Measurements from ENCODE around the gene GRIN3A.
A peak's percentile ranks its signal among the peaks of the same experiment; 100 is the strongest.
"Not testable (repeated sequence)": the region's sequence is repeated elsewhere in the genome, so short reads cannot be mapped to it uniquely, and the experiment has no call there.

GRIN3A gene

DNA sequence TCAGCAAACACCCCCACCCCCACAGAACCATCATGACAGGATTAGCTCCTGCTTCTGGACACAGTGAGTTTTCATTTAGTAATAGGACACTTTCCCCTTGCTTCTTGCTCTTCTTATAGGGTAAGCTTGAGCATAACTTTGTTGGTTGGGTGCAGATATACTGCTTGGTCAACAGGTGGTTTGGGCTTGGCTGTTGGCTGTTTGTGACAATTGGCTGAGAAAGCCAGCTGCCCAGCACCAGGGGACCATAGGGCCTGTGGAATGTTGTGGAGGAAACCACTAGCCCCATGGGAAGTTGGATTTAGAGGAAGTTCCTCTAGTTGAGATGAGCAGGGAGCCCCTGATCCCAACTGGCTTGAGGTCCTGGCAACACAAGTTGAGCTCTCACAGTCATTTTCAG lies 174.2 kb downstream of the GRIN3A start:
- Histone ChIP-seq H3K9ac (ENCODE audit: low read depth, low read length) (no peak overlapping the region), H3K4me1 (ENCODE audit: insufficient read depth, low read length) (no peaks in the 10 kb centered on the region), H3K9me3 (ENCODE audit: control insufficient read depth, insufficient read depth, low read length) (no peaks in the 10 kb centered on the region), H3K36me3 (ENCODE audit: insufficient read depth, low read length) (peaks cover 14% of the 10 kb centered on the region)

DNA sequence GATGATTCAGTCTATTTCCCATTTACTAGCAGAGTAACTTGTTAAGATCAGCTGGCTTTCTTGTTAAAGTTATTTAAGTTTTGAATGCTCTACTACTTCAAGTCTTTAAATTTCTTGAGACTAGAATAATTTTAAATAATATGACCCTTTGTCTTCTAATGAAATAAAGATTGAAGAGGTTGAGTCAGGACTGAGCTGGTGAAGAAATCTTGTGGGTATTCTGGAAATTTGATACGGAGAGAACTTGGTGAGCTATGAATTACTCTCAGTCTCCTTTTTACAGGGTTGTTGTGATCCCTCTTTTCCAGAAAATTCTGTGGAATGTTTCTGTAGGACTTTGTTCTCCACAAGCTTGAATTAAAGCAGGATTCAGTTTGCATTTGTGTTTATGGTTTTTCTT lies 175.5 kb downstream of the GRIN3A start:
- H3K9me3 ChIP-seq (ENCODE audit: control insufficient read depth, insufficient read depth, low read length): no peaks in the 10 kb centered on the region
- H3K4me1 ChIP-seq (ENCODE audit: insufficient read depth, low read length): no peaks in the 10 kb centered on the region
- H3K9ac ChIP-seq (ENCODE audit: low read depth, low read length): no peak overlapping the region
- H3K36me3 ChIP-seq (ENCODE audit: insufficient read depth, low read length): peaks cover 18% of the 10 kb centered on the region

DNA sequence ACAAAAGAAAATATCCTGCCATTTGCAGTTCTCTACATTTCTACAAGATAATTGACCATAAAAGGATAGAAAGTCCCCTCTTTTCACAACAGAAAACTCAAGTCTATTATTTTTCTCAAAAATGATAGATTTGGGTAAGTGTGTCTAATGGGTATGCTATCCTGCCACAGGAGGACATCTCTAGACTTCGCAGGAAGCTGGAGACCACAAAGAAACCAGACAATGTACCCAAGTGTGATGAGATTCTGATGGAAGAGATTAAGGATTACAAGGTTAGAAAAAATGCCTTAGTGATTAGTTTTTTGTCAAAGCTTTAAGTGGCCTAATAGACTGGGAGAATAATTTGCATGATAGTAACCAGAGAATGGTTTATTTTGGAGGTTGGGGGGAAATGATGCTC lies 176.7 kb downstream of the GRIN3A start:
- Histone ChIP-seq H3K9me3 (ENCODE audit: control insufficient read depth, insufficient read depth, low read length) (no peaks in the 10 kb centered on the region), H3K4me1 (ENCODE audit: insufficient read depth, low read length) (no peaks in the 10 kb centered on the region), H3K36me3 (ENCODE audit: insufficient read depth, low read length) (peaks cover 19% of the 10 kb centered on the region), H3K9ac (ENCODE audit: low read depth, low read length) (no peak overlapping the region)

DNA sequence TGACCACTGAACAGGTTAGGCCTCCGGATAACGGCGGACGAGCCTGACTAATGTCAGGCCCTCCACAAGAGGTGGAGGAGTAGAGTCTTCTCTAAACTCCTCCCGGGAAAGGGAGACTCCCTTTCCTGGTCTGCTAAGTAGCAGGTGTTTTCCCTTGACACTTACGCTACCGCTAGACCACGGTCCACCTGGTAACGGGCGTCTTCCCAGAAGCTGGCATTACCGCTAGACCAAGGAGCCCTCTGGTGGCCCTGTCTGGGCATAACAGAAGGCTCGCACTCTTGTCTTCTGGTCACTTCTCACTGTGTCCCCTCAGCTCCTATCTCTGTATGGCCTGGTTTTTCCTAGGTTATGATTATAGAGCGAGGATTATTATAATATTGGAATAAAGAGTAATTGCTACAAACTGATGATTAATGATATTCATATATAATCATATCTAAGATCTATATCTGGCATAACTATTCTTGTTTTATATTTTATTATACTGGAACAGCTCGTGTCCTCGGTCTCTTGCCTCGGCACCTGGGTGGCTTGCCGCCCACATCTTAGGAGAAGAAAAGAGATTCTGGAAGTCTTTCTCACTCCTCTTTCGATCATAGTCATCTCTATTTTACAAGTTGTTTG lies 188.9 kb downstream of the GRIN3A start:
- peaks cover 25% of the 10 kb centered on the region for H3K36me3 ChIP-seq (ENCODE audit: insufficient read depth, low read length)
- H3K9me3 ChIP-seq (ENCODE audit: control insufficient read depth, insufficient read depth, low read length); H3K4me1 ChIP-seq (ENCODE audit: insufficient read depth, low read length); H3K9ac ChIP-seq (ENCODE audit: low read depth, low read length): not testable (repeated sequence)

DNA sequence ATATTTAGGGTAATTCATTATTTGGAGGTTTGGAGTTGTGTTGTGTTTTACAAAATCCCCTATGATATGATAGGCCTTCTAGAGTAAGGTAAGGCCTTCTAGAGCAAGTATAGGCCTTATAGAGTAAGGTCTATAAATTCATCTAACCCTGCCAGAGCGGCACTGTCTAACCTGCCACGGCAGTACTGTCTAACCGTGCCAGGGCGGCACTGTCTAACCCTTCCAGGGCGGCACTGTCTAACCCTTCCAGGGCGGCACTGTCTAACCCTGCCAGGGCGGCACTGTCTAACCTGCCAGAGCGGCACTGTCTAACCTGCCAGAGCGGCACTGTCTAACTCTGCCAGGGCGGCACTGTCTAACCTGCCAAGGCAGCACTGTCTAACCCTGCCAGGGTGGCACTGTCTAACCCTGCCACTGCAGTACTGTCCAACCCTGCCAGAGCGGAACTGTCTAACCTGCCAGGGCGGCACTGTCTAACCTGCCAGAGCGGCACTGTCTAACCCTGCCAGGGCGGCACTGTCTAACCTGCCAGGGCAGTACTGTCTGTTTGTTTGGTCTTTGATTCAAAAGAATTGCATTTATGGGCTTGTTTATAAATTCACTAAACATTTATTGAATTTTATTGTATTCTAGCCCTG lies 195.2 kb downstream of the GRIN3A start:
- Histone ChIP-seq H3K36me3 (ENCODE audit: insufficient read depth, low read length) (peaks cover 5% of the 10 kb centered on the region; the same call in 1 of the 2 replicates), H3K9me3 (ENCODE audit: control insufficient read depth, insufficient read depth, low read length) (no peaks in the 10 kb centered on the region), H3K4me1 (ENCODE audit: insufficient read depth, low read length) (no peaks in the 10 kb centered on the region), H3K9ac (ENCODE audit: low read depth, low read length) (no peak overlapping the region)

DNA sequence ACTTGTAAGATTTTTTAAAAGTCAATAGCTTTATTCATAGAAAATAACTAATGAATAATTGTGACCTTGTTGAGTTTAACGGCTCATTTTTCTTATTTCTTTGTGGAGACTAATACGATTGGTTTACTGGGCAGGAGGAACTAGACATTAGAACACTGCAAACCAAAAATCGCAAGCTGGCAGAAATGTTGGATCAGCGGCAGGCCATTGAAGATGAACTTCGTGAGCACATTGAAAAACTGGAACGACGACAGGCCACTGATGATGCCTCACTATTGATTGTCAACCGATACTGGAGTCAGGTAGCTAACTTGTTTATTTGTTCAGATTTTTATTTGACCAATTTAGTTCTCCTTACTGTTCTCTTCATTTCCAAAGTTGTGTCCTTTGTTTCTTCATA lies 198.4 kb downstream of the GRIN3A start:
- H3K9ac ChIP-seq (ENCODE audit: low read depth, low read length): no peak overlapping the region
- no peaks in the 10 kb centered on the region; the same call in 1 of the 2 replicates for H3K36me3 ChIP-seq (ENCODE audit: insufficient read depth, low read length)
- H3K4me1 ChIP-seq (ENCODE audit: insufficient read depth, low read length): no peaks in the 10 kb centered on the region

DNA sequence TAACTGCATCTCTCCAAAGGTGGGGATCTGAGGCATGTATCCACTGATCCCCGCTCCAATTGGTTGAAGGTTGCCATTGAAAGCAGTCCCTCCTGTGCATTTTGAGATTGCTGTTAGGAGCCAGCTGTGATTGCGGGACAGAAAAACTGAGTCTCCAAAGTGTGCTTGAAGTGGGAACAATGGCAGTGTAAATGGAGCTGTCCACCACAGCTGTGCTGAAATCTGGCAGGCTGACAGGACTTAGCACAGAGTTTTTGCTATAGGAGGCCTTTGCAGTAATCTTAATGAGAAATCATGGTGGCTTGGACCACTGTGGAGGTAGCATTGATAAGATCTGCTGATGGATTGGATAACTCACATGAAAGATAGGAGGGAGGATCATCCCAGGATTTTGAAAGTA lies 201.5 kb downstream of the GRIN3A start:
- H3K4me1 ChIP-seq (ENCODE audit: insufficient read depth, low read length): no peaks in the 10 kb centered on the region
- no peak overlapping the region for H3K9ac ChIP-seq (ENCODE audit: low read depth, low read length)
- H3K9me3 ChIP-seq (ENCODE audit: control insufficient read depth, insufficient read depth, low read length): no peaks in the 10 kb centered on the region
- H3K36me3 ChIP-seq (ENCODE audit: insufficient read depth, low read length): no peaks in the 10 kb centered on the region; the same call in 1 of the 2 replicates

More for the DNA sequence above, 198.4 kb downstream of the GRIN3A start:
- H3K9me3 ChIP-seq (ENCODE audit: control insufficient read depth, insufficient read depth, low read length): no peaks in the 10 kb centered on the region

DNA sequence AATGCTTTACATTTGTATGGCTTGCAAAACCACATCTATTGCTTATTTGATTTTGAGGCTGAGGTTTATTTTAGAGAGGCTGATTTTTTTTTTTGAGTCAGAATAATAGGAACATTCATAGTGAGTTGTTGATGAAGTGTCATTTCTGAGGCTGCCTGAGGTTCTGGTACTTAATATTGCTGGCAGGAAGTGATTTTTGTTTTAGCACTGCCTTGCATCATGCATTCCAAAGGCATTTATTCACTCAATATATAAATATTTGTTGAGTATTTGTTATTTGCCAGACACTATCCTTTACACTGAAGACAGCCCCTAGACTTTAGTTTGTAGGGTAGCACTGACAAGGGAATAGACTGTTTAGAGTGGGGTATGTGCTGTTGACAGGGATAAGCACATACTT lies 202.1 kb downstream of the GRIN3A start:
- Histone ChIP-seq H3K9ac (ENCODE audit: low read depth, low read length) (no peak overlapping the region), H3K9me3 (ENCODE audit: control insufficient read depth, insufficient read depth, low read length) (no peaks in the 10 kb centered on the region), H3K36me3 (ENCODE audit: insufficient read depth, low read length) (no peaks in the 10 kb centered on the region; the same call in 1 of the 2 replicates), H3K4me1 (ENCODE audit: insufficient read depth, low read length) (no peaks in the 10 kb centered on the region)

DNA sequence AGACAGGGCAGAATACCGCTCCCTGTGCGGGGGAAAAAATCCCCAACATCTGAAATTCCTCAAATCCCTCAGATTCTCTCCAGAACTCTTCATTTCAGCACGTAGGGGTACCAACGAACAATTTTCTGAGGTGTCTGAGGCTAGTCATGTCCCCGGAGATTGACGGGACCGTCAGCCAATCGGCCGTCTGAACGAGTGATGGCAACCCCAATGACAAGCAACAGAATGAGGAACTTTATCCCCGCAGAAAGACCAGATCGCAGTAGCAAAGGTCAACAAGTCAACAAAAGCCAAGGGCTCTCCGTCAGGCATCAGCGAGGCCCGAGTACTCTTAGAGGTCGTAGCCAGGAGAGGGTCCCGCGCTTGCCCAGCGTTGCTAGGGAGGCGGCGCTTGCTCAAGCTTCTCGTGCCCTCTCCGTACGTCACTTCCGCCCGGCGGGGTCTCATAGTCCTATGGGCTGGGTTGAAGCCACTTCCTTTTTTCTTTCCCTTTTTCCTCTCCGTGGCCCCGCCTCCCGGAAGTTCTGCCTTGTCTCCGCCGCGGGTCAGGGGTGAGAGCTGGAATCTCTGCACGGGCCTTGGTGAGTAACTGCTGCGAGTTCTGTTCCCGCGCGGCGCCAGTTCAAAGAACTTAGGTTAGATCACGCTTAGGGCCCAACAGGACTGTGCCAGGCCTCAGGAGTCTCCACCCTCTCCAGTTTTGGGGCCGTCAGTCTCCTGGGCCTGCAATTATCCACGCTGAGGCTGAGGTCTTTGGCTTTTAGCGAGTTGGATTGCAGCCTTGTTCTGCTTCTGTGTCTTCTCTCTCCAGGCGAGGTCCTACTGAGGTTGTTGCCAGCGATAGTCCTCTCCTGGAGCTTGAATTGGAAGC lies 204.9 kb downstream of the GRIN3A start, which contains the start of gene RNF20:
RNF20 (plus strand) TSS at position 520 of the 871 bp plus-strand sequence. CDS start 1,571 bp downstream, outside the sequence.
- H3K9me3 ChIP-seq (ENCODE audit: control insufficient read depth, insufficient read depth, low read length): no peaks in the 10 kb centered on the region
- H3K9ac ChIP-seq (ENCODE audit: low read depth, low read length): peak within 1 kb of the TSS; percentile 91
- H3K4me1 ChIP-seq (ENCODE audit: insufficient read depth, low read length): no peaks in the 10 kb centered on the region; the same call in 1 of the 2 replicates
- H3K36me3 ChIP-seq (ENCODE audit: insufficient read depth, low read length): no peaks in the 10 kb centered on the region; the same call in 1 of the 2 replicates

DNA sequence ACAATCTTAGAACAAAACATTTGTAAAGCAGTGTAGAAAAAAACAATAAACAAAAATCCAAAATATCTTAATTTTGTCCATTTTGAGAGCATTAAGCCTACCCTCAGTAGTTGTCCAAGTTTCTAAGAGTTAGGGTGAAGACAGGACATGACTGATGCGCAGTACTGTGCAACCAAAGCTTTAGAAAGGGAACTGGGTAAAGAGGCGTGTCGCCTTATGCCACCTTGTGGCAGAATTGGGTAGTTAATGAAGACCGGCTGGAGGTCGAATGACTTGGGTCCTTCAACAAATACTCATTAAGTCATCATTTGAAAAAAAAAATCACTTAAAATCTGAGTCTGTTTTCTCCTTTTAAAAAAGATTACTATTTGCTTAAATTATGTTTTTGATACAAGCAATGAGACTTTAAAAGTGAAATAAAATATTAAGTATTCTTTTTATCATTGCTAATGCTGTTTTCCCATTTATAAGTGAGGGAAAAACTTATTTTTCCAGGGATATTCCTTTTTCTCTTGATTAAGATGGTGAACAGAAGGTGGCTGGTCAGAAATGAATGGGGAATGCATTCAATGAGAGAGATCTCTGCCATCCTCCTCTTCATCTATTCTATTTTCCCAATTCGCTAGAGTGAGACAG lies 208.3 kb downstream of the GRIN3A start:
- Histone ChIP-seq H3K36me3 (ENCODE audit: insufficient read depth, low read length) (no peaks in the 10 kb centered on the region), H3K9ac (ENCODE audit: low read depth, low read length) (no peak overlapping the region), H3K4me1 (ENCODE audit: insufficient read depth, low read length) (no peaks in the 10 kb centered on the region; the same call in none of the 2 replicates), H3K9me3 (ENCODE audit: control insufficient read depth, insufficient read depth, low read length) (no peaks in the 10 kb centered on the region)

DNA sequence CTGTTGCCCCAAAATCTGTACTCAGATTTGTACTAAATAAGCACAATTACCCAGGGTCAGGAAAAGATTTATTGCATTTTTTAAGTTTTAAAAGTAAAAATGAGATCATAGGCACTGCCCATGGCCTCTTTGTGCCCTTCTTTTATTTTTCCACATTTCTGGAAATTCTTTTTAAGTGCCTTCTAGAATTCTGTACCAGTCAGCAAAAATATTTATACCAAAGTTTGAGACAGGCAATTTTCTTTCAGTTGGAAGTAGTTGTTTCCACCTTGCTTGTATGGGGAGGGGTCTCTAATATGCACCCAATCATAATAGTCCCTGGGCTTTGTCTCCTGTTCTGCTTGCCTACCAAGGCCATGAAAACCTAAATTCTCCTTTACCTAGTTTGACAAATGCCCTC lies 210.4 kb downstream of the GRIN3A start:
- no peaks in the 10 kb centered on the region for H3K9me3 ChIP-seq (ENCODE audit: control insufficient read depth, insufficient read depth, low read length)
- H3K9ac ChIP-seq (ENCODE audit: low read depth, low read length): no peak overlapping the region
- H3K36me3 ChIP-seq (ENCODE audit: insufficient read depth, low read length): no peaks in the 10 kb centered on the region
- H3K4me1 ChIP-seq (ENCODE audit: insufficient read depth, low read length): no peaks in the 10 kb centered on the region; the same call in none of the 2 replicates

DNA sequence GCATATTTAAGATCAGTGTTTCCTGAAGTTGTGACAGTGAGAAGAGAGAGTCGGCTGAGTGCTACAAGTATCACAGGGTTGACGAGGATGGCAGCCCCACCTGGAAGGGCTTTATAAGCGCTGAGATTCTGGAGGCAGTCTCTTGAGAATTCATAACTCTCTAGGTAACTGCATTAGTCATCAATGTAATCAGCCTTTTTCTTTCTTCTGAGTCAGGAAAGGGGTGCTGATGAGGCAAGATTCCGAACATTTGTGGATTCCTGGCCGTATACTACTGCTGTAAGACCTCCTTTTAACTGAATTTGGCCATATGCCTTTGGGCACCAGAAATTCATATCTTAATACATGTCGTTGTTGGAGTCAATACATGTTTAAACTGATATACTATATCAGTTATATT lies 211.4 kb downstream of the GRIN3A start:
- no peak overlapping the region for H3K9ac ChIP-seq (ENCODE audit: low read depth, low read length)

DNA sequence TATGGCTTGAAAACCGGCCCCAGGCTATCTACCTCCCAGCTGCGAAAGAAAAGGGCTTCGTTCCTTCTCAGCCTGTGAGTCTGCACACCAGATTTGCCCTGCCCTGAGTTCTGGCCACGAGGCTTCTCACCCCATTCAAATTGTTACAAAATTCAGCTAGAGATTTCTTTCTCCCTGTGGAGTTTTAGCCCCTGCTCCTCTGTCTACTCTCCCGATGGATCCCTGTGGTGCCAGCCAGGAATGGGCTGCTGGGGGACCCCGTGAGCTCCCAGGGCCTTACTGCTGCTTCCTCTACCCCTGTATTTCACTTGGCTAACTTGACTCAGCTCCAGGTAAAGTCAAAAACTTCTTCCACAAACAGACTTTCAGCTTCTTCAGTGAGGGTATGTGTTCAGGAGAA lies 214.1 kb downstream of the GRIN3A start:
- Histone ChIP-seq H3K9ac (ENCODE audit: low read depth, low read length) (no peak overlapping the region), H3K9me3 (ENCODE audit: control insufficient read depth, insufficient read depth, low read length) (no peaks in the 10 kb centered on the region), H3K4me1 (ENCODE audit: insufficient read depth, low read length) (no peaks in the 10 kb centered on the region; the same call in 1 of the 2 replicates), H3K36me3 (ENCODE audit: insufficient read depth, low read length) (no peaks in the 10 kb centered on the region)

More for the DNA sequence above, 211.4 kb downstream of the GRIN3A start:
- Histone ChIP-seq H3K9me3 (ENCODE audit: control insufficient read depth, insufficient read depth, low read length) (no peaks in the 10 kb centered on the region), H3K36me3 (ENCODE audit: insufficient read depth, low read length) (no peaks in the 10 kb centered on the region), H3K4me1 (ENCODE audit: insufficient read depth, low read length) (no peaks in the 10 kb centered on the region; the same call in none of the 2 replicates)
